ENCODE results near the gene MADCAM1.

- no peak for TF ChIP-seq EZH2phosphoT487 (IDR thresholded peaks at IDR 0.05)
- TF ChIP-seq, protein P1, sequence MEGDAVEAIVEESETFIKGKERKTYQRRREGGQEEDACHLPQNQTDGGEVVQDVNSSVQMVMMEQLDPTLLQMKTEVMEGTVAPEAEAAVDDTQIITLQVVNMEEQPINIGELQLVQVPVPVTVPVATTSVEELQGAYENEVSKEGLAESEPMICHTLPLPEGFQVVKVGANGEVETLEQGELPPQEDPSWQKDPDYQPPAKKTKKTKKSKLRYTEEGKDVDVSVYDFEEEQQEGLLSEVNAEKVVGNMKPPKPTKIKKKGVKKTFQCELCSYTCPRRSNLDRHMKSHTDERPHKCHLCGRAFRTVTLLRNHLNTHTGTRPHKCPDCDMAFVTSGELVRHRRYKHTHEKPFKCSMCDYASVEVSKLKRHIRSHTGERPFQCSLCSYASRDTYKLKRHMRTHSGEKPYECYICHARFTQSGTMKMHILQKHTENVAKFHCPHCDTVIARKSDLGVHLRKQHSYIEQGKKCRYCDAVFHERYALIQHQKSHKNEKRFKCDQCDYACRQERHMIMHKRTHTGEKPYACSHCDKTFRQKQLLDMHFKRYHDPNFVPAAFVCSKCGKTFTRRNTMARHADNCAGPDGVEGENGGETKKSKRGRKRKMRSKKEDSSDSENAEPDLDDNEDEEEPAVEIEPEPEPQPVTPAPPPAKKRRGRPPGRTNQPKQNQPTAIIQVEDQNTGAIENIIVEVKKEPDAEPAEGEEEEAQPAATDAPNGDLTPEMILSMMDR (IDR thresholded peaks at IDR 0.05), result no peak
Observed at GRCh38 chr19:498977-499623, 2.8 kb downstream of the MADCAM1 start.

All from neural progenitor cell (in vitro differentiated cells).